HG03520 (cell line): ENCODE measurements around the gene CPZ.

Experiments used
- ATAC-seq: cut with Tn5 transposase; IDR thresholded peaks from one replicate; pipeline ENCODE4 v1.9.1; 2021; ENCODE audit warnings: mild to moderate bottlenecking, moderate library complexity; ENCODE audit not compliant: unreplicated experiment

The CPZ gene

GRCh38 chr4:8592366-8593263, at the start of gene CPZ:
CPZ (plus strand) TSS chr4:8592765; CDS start chr4:8592834, 69 bp downstream.
- ATAC-seq, result no peak

DNA sequence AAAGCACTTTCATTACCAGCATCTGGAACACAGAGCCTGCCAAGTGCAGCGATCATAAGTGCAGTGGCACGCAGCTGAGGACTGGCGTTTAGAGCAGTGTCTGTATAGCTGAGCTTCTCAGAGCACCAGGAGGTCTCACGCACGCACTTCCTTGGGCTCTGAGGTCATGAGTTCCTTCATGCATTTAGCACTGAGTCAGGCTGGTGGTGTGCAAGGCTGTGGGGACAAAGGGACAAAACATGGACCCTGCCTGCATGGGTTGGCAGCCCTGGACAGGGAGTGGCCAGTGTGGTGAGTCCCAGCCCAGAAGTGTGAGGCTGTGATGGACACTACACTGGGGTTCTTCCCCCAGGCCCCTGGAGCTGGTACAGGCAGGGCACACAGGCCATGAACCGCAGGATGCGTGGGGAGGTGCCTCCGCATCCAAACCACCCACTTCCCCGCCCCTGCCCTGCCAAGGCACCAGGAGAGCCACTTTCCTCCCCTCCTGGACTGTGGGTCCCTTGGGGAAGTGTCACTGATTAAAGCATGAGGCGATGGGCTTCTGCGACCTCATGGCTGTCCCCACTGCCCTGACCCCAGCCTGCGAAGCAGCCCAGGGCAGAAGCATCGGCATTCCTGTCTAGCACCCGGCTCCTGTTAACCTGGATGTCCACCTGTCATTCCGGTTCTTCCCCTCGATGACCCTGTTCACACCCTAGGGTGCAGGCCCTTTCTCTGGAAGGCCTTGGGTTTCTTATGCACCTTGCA, 49.6 kb upstream of the CPZ start:
- no peak for ATAC-seq

- no peak for ATAC-seq
These were observed 48.9 kb upstream of the CPZ start for GRCh38 chr4:8543623-8544022.

- no peak for ATAC-seq
These were observed 48.3 kb upstream of the CPZ start for GRCh38 chr4:8544282-8544681.

DNA sequence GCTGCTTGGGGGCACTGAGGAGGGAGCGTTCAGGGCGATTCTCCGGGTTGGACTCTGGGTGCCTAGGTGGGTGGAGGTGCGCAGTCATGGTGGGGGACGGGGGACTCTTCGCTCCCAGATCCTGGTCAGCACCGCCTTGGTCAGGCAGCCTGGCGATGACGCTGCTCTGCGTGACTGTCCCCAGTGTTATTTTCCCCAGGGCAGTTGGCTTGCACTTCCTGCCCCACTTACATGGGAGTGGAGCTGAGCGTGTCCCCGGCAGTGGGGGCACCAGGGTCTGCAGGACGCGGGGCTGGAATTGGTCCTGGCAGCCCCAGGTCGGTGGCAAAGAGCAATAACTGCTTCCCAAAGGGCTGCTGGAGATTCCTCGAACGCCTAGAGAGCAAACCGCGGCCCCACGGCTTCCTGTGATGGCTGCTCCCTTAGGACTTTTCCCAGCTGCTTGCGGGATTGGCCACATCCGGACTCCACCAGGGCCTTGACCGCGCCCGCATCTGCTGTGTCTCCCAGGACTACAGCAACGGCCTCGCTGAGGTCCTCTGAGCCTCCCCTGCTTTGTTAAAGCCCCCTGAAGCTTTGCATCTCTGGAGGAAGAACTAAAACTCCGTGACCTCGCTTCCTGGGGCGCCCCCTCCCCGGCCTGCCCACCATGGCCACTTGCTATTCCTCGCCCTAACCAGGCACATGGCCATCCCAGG, 47.7 kb upstream of the CPZ start:
- no peak for ATAC-seq

DNA sequence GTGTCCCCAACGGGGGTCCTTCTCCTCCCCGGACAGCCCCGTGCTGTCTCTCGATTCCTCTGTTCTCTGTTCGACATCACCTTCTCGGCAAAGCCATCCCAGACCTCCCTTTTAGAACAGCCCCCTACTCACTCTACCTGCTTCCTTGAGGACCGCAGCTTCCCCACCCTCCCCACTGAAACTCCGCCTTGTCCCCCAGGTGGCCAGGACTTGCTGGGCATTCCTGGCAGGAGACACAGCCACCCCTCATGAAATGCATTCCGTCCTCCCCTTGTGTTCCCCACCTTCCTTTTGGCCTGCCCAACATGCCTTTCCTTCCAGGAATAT, 47.2 kb upstream of the CPZ start:
- no peak for ATAC-seq

DNA sequence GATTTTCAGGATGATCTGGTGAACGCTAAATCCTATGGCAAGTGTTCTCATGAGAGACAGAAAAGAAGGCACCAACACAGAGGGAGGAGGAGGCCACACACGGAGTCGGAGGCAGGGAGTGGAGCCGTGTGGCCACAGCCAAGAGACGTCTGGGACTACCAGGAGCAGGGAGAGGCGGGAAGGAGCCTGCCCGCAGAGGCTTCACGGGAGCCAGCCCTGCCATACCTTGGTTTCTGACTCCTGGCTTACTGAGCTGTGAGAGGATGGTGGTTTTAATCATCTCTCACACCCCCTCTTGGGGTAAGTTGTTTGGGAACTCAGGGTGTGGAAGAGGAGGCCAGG, 45.8 kb upstream of the CPZ start:
- no peak for ATAC-seq

DNA sequence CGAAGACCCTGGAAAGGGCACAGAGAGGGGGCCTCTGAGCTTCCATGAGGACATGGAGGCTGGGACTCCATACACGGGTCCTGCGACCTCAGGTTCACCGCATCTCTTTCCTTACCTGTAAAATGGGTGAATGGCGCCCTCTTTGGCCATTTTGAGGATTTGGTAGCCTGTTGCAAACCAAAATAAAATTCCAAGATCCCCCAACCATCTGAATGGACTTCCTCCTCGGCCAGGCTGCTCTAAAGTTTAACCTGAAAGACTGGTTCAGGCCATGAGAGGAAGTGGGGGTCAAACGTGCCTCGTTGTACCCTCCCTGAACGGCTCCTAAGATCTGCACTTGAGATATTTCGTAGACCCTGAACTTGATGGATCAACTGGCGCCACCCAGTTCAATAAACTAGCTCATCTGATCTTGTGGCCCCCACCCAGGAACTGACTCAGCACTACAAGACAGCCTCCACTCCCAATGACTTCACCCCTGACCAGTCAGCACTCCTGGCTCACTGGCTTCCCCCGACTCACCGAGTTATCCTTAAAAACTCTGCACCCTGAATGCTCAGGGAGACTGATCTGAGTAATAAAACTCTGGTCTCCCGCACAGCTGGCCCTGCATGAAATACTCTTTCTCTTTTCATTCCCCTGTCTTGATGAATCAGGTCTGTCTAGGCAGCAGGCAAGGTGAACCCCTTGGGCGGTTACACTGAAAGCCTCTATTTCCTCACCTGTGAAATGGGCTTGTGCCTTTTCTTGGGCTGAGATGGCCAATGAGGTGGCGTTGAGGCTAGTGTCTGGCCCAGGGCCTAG, 45.3 kb upstream of the CPZ start:
- ATAC-seq, result no peak

DNA sequence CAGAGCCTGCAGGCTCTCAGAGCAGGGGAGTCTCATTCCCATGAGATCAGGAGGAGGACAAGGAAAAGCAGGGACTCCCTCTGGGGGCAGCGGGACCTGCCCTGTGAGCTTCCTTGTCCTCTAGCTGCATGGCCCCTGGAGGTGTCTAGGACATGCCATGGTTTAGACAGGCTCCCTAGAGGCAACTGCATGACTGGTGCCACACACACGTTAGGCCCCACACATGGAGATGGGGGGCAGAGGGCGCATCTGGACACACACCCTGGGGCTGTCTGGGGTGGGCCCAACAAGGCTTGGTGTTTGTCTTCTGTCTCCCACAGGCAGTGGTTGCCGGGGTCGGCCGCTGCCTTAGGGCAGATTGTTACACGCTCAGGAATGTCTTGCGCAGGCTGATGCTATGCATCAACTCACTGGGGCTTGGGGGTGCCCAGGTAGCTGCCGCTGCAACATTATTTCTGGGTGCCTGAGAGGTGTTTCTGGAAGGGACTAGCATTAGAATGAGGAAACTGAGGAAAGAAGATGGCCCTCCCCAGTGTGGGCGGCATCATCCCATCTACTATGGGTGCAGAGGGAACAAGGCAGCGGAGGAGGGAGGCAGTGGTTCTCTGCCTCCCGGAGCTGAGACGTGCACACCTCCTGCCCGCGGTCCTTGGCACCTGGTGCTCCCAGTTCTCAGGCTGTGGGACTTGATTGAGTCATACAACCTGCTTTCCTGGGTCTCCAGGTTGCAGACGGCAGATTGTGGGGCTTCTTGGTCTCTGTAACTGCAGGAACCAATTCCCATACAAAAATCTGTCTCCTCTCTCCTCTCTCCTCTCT, 44.4 kb upstream of the CPZ start:
- ATAC-seq, result no peak

DNA sequence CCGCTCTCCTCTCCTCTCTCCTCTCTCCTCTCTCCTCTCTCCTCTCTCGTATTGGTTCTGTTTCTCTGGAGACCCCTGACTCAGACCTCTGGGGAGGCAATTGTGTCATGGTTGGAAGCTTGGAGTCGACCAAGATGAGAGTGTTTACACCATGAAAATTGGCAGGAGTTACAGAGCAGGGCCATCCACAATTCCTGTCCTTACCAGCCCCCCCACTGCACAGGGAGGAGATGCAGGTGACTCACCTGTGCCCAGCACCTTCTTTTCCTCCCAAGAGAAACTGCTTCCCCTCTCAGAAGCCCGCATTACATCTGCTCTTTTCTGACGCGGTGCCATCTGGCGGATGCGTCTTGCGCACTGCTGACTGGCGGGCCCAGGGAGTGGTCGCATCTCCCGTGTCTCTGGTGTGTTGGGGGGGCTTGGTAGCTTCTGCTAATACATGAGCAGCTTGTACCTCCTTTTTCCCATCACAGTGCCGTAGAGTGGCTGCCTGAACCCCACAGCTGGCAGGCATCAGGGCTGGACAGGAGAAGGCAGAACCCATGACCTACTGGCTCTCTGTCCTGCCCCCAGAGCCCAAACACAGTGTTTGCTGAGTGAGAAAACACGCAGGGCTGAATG, 43.7 kb upstream of the CPZ start:
- ATAC-seq, result no peak

GRCh38 chr4:8549352-8549931, 43.1 kb upstream of the CPZ start:
- ATAC-seq, result no peak

DNA sequence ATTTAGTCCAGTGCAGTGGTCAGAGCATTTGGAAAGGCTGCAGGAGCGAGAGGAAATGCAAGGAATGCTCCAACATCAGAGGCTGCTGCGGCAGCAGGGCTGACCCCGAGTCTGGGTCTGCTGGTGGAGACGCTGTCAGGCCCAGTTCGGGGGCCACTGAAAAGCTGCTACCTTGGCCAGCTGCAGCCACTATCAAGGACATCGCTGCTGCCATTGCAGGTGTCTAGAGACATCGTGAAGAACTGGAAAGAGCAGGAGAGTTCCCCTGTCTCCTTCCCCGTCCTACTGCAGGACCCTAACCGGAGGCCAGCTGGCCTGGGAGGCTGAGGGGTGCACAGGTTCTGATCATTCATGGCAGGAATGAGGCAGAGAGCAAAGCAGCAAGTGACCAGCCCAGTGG, 41.9 kb upstream of the CPZ start:
- ATAC-seq, result no peak

GRCh38 chr4:8552024-8552423, 40.5 kb upstream of the CPZ start:
- ATAC-seq, result no peak

DNA sequence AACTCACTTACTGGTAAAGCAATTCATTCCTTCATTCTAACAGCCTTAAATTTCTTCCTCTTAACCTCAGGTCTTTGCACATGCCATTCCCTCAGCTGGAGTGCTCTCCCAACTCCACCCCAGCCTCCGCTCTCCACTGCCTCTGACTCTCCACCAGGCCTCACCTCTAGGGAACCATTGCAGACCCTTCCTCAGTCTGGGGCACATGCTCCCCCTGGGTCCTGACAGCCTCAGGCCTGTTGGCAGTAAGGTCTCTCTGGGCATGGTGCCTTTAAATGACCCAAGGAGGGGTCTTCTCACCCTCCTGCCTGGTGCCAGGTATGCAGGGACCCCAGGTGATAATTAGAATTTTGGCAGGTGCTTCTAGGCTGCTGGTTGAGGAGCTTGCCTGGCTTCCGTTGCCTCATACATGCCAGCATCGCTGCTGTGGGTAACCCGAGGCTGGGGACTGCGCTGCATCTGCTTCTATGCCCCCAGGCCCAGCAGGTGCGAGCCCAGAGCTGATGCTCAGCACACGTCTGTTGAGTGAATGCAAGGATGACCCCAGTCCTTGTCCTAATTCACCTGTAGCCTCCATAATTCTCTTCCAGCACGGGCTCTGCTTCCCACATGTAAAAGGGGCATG, 39.9 kb upstream of the CPZ start:
- ATAC-seq, result no peak

DNA sequence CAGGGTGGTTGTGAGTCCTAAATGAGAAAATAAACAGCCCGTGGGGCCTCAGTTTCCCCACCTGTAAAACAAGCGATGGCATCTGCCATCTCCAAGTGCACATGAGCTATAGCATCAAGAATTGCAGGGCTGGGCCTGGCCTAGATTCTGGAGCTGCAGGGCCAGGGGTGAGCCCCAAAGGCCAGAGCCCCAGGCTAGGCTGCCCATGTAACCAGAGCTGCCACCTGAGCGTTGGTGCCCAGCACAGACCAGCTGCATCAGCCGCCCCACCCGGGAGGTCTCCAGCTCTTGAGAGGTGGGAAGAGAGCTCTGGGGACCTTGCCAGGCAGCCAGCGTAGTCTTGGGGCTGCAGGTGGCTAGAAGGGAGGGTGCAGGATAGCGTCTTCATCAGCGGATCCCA, 39.3 kb upstream of the CPZ start:
- no peak for ATAC-seq

DNA sequence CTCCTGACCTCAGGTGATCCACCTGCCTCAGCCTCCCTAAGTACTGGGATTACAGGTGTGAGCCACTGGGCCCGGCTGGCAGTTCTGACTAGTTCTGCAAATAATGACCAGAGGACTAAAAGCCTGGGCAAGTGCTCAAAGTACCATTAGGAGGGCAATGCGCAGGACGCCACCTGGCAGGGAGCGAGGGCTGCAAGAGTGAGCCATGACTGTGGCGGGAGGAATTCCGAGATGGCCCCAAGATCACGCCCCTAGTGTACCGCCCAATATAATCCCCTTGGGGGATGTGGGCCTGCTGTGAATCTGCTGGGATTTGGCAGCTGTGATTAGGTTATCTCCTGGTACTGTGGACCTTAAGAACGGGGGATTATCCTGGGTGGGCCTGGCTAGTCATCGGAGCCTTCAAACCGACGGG, 38.6 kb upstream of the CPZ start:
- no peak for ATAC-seq

- ATAC-seq, result no peak
These were observed 37.9 kb upstream of the CPZ start for GRCh38 chr4:8554555-8555100.

DNA sequence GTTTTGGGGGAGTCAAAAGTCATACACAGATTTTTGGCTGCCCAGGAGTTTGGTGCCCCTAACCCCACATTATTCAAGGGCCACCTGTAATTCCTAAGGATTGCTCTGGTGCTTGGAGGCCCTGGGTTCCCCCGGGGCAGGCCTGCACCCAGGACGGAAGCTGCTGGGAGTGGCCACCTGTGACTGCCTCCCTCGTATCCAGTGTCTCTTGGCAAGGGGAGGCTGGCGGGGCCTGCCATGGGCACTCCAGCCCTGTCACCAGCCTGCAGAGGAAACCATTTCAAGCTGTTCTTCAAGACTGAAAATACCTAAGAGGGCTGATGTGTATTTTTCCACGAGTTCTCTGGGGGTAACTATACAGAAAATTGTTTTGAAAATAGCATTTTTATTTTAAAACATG, 36.8 kb upstream of the CPZ start:
- no peak for ATAC-seq
